ENCODE results near the gene HRH2.

HRH2 gene

GRCh38 chr5:175694371-175695160, 36.7 kb downstream of the HRH2 start:
- no peak for DNase-seq

- DNase-seq = no peak
Measured at GRCh38 chr5:175695161-175696126, 37.6 kb downstream of the HRH2 start.

GRCh38 chr5:175696139-175696854, 38.4 kb downstream of the HRH2 start:
- peak in 1 of 2 experiments; percentile 12 for DNase-seq

GRCh38 chr5:175696855-175697198, 39.0 kb downstream of the HRH2 start:
- no peak for DNase-seq

GRCh38 chr5:175697846-175698245, 40.0 kb downstream of the HRH2 start:
- no peak for DNase-seq

GRCh38 chr5:175698401-175699115, 40.7 kb downstream of the HRH2 start:
- DNase-seq = no peak

GRCh38 chr5:175700991-175701390, 43.1 kb downstream of the HRH2 start:
- DNase-seq = no peak

GRCh38 chr5:175701797-175702196, 43.9 kb downstream of the HRH2 start:
- DNase-seq = no peak

GRCh38 chr5:175706499-175706898, 48.6 kb downstream of the HRH2 start:
- peak in 1 of 2 experiments; percentile 11 for DNase-seq

- no peak for DNase-seq
Measured at GRCh38 chr5:175707751-175708375, 50.0 kb downstream of the HRH2 start.

- peak in 1 of 2 experiments; percentile 24 for DNase-seq
Measured at GRCh38 chr5:175709276-175709781, 51.5 kb downstream of the HRH2 start.

GRCh38 chr5:175710326-175710725, 52.5 kb downstream of the HRH2 start:
- no peak for DNase-seq

- DNase-seq = no peak
Measured at GRCh38 chr5:175711031-175711430, 53.2 kb downstream of the HRH2 start.

GRCh38 chr5:175711472-175712312, 53.8 kb downstream of the HRH2 start:
- no peak for DNase-seq

GRCh38 chr5:175712313-175712680, 54.4 kb downstream of the HRH2 start:
- DNase-seq = no peak

- DNase-seq = no peak
Measured at GRCh38 chr5:175712681-175713085, 54.8 kb downstream of the HRH2 start.

- DNase-seq = no peak
Measured at GRCh38 chr5:175713930-175714329, 56.1 kb downstream of the HRH2 start.

- DNase-seq = no peak
Measured at GRCh38 chr5:175714479-175715085, 56.7 kb downstream of the HRH2 start.

GRCh38 chr5:175715627-175716522, 58.0 kb downstream of the HRH2 start:
- no peak for DNase-seq

All from SHP77 (cell line).